Measurements from ENCODE around the gene AQP12A. TPM values are rescaled to one million over a fixed set of nuclear protein-coding genes. Genes with fewer than 3 reads are reported as not detected.

AQP12A gene
- total and polyA plus RNA-seq, 9 of the 15 experiments (the other 6 are each of a cell fraction or from before 2014, with no cell fraction given): not detected

DNA sequence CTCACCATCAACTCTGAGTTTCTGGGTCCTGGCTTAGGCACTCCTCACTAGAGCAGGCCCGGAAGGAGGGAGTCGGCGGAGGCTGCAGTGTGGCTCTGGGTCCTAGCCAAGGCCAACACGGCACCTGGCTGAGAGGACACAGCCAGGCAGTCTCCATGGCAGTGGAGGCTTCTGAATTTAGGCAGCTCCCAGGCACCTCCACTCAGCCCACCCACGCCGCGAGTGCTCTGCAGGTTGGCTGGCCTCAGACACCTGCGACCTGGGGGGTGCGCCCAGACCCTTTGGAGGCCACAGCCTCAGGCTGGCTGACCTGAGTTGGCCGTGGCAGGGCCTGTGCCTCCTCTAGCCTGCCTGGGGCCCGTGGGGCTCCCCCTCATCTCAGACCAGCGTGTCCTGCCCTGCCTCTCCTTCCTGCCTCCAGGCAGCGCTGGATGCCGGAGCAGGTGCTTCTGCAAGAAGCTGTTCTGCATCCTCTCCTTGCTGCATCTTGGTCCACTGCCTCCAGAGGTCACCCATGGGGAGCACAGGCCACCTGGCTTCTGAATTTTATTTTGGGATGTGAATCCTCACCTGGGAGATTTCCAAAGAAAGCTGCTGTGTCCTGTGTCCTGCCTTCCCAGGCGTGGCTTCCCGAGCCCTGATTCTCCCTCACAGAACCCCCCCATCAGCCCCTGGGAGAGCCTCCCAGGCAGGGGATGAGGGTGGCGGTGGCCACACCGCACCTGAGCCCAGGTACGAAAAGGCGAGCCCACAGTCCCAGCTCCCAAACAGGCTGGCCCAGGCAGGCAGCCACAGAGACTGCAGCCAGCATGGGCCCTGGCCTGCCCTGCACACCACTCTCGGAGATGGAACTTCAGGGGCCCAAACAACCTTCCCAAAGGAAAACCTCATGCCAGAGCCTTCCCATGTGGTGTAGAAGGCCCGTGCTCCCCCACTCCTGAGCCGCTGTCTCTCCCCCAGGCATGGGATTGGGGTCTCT lies 23.4 kb downstream of the AQP12A start (continued):
- TF ChIP-seq, protein P1, sequence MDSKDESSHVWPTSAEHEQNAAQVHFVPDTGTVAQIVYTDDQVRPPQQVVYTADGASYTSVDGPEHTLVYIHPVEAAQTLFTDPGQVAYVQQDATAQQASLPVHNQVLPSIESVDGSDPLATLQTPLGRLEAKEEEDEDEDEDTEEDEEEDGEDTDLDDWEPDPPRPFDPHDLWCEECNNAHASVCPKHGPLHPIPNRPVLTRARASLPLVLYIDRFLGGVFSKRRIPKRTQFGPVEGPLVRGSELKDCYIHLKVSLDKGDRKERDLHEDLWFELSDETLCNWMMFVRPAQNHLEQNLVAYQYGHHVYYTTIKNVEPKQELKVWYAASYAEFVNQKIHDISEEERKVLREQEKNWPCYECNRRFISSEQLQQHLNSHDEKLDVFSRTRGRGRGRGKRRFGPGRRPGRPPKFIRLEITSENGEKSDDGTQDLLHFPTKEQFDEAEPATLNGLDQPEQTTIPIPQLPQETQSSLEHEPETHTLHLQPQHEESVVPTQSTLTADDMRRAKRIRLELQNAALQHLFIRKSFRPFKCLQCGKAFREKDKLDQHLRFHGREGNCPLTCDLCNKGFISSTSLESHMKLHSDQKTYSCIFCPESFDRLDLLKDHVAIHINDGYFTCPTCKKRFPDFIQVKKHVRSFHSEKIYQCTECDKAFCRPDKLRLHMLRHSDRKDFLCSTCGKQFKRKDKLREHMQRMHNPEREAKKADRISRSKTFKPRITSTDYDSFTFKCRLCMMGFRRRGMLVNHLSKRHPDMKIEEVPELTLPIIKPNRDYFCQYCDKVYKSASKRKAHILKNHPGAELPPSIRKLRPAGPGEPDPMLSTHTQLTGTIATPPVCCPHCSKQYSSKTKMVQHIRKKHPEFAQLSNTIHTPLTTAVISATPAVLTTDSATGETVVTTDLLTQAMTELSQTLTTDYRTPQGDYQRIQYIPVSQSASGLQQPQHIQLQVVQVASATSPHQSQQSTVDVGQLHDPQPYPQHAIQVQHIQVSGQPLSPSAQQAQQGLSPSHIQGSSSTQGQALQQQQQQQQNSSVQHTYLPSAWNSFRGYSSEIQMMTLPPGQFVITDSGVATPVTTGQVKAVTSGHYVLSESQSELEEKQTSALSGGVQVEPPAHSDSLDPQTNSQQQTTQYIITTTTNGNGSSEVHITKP (IDR thresholded peaks at IDR 0.05; ENCODE audit: partially characterized antibody): no peak
- TF ChIP-seq TBP (optimal IDR thresholded peaks at IDR 0.05; ENCODE audit: low read depth, low read length) (no peak), ZNF239 (CRISPR knock-in tag; IDR thresholded peaks at IDR 0.05) (no peak), SREBF1 (IDR thresholded peaks at IDR 0.05; ENCODE audit: borderline replicate concordance, low read depth, low read length) (no peak)
- TF ChIP-seq, protein P2, sequence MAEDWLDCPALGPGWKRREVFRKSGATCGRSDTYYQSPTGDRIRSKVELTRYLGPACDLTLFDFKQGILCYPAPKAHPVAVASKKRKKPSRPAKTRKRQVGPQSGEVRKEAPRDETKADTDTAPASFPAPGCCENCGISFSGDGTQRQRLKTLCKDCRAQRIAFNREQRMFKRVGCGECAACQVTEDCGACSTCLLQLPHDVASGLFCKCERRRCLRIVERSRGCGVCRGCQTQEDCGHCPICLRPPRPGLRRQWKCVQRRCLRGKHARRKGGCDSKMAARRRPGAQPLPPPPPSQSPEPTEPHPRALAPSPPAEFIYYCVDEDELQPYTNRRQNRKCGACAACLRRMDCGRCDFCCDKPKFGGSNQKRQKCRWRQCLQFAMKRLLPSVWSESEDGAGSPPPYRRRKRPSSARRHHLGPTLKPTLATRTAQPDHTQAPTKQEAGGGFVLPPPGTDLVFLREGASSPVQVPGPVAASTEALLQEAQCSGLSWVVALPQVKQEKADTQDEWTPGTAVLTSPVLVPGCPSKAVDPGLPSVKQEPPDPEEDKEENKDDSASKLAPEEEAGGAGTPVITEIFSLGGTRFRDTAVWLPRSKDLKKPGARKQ (CRISPR knock-in tag; IDR thresholded peaks at IDR 0.05): no peak
